ENCODE results near the gene KCNH1.

Gene KCNH1

GRCh38 chr1:210627755-210628154 lies 506.2 kb downstream of the KCNH1 start:
- no peak for DNase-seq
